ENCODE data around the gene ISOC2.
"Not testable (repeated sequence)": the region's sequence is repeated elsewhere in the genome, so short reads cannot be mapped to it uniquely, and the experiment has no call there.

GRCh38 chr19:55421281-55421680, 40.2 kb downstream of the ISOC2 start:
- not testable (repeated sequence) for TF ChIP-seq CTCF, POLR2A (IDR thresholded peaks at IDR 0.05)
